Measurements from ENCODE around the gene STX10. TPM values are rescaled to one million over a fixed set of nuclear protein-coding genes. Genes with fewer than 3 reads are reported as not detected.

The STX10 gene
- total RNA-seq, 2 experiments from 2014 or later, result 41.6 to 67.8 TPM

GRCh38 chr19:13099073-13099999, 50.8 kb downstream of the STX10 start:
- peak overlapping the region; percentile 20 for H3K4me3 ChIP-seq (ENCODE audit: low read depth, low read length, poor library complexity, severe bottlenecking)
- TF ChIP-seq, protein P1, sequence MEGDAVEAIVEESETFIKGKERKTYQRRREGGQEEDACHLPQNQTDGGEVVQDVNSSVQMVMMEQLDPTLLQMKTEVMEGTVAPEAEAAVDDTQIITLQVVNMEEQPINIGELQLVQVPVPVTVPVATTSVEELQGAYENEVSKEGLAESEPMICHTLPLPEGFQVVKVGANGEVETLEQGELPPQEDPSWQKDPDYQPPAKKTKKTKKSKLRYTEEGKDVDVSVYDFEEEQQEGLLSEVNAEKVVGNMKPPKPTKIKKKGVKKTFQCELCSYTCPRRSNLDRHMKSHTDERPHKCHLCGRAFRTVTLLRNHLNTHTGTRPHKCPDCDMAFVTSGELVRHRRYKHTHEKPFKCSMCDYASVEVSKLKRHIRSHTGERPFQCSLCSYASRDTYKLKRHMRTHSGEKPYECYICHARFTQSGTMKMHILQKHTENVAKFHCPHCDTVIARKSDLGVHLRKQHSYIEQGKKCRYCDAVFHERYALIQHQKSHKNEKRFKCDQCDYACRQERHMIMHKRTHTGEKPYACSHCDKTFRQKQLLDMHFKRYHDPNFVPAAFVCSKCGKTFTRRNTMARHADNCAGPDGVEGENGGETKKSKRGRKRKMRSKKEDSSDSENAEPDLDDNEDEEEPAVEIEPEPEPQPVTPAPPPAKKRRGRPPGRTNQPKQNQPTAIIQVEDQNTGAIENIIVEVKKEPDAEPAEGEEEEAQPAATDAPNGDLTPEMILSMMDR (conservative IDR thresholded peaks at IDR 0.05; ENCODE audit: low read length), result no peak
- no peak for TF ChIP-seq EZH2phosphoT487 (IDR thresholded peaks at IDR 0.05; ENCODE audit: borderline replicate concordance, low read depth, low read length)
- H3K27ac ChIP-seq (ENCODE audit: low read depth, low read length, poor library complexity, severe bottlenecking), result peak overlapping the region; percentile 55
- H2AFZ ChIP-seq (ENCODE audit: low read length), result no peak overlapping the region
- H3K4me2 ChIP-seq (ENCODE audit: low read length), result peak overlapping the region; percentile 85
- no peaks in the 10 kb centered on the region for H3K9me2 ChIP-seq (ENCODE audit: insufficient read depth, low read length)
- BruUV-seq (replicated peaks), result no TSS peak
- CTCF ChIA-PET (ENCODE audit: unreplicated experiment), result no interaction called here
- H3K79me2 ChIP-seq (ENCODE audit: insufficient read depth, low read depth, low read length), result peaks cover 17% of the 10 kb centered on the region
- peak; percentile 70 for DNase-seq (ENCODE audit: low spot score)
- POLR2A ChIA-PET, result interaction anchor here (1.1 kb wide), 1 partner anchor 64 kb away, joined by 3 read pairs; no protein-coding TSS in a partner anchor
- no peaks in the 10 kb centered on the region for H3K9me3 ChIP-seq (ENCODE audit: low read length)
- no peaks in the 10 kb centered on the region for H4K20me1 ChIP-seq (ENCODE audit: insufficient read depth, low read length)
- peaks cover 24% of the 10 kb centered on the region for H3K36me3 ChIP-seq (ENCODE audit: insufficient read depth, low read length)
- H3K4me1 ChIP-seq (ENCODE audit: insufficient read depth, low read length, poor library complexity, severe bottlenecking), result peaks cover 81% of the 10 kb centered on the region
- intact Hi-C loops (cut with micrococcal nuclease; ENCODE audit: unreplicated experiment), result no loop called here

- DNase-seq (ENCODE audit: low spot score), result no peak
- CTCF ChIA-PET (ENCODE audit: unreplicated experiment), result no interaction called here
- Histone ChIP-seq H3K27ac (ENCODE audit: low read depth, low read length, poor library complexity, severe bottlenecking) (no peak overlapping the region), H3K79me2 (ENCODE audit: insufficient read depth, low read depth, low read length) (peaks cover 17% of the 10 kb centered on the region), H3K9me3 (ENCODE audit: low read length) (no peaks in the 10 kb centered on the region), H4K20me1 (ENCODE audit: insufficient read depth, low read length) (no peaks in the 10 kb centered on the region), H3K36me3 (ENCODE audit: insufficient read depth, low read length) (peaks cover 24% of the 10 kb centered on the region), H3K9me2 (ENCODE audit: insufficient read depth, low read length) (no peaks in the 10 kb centered on the region), H3K4me3 (ENCODE audit: low read depth, low read length, poor library complexity, severe bottlenecking) (no peak overlapping the region), H3K4me2 (ENCODE audit: low read length) (peak overlapping the region; percentile 85; the same call in 1 of the 2 replicates), H3K4me1 (ENCODE audit: insufficient read depth, low read length, poor library complexity, severe bottlenecking) (peaks cover 79% of the 10 kb centered on the region), H2AFZ (ENCODE audit: low read length) (no peak overlapping the region)
- intact Hi-C loops (cut with micrococcal nuclease; ENCODE audit: unreplicated experiment), result no loop called here
- POLR2A ChIA-PET, result no interaction called here
- TF ChIP-seq, protein P1 (conservative IDR thresholded peaks at IDR 0.05; ENCODE audit: low read length), result no peak
- no peak for TF ChIP-seq EZH2phosphoT487 (IDR thresholded peaks at IDR 0.05; ENCODE audit: borderline replicate concordance, low read depth, low read length)
- no TSS peak for BruUV-seq (replicated peaks)
These were observed 51.7 kb downstream of the STX10 start for GRCh38 chr19:13098277-13099072.

Measured in OCI-LY7 (cell line).